ENCODE data around the gene CPA3.

CPA3 gene

GRCh38 chr3:148865049-148865448 lies at the start of gene CPA3:
CPA3 (plus strand) TSS chr3:148865296; CDS start chr3:148865308, 12 bp downstream.
- DNase-seq: peak; percentile 45 to 47

GRCh38 chr3:148815316-148816110 lies 49.6 kb upstream of the CPA3 start:
- DNase-seq: no peak

GRCh38 chr3:148816427-148816826 lies 48.7 kb upstream of the CPA3 start:
- no peak for DNase-seq

- no peak for DNase-seq
These were observed 48.0 kb upstream of the CPA3 start for GRCh38 chr3:148816981-148817525.

GRCh38 chr3:148820361-148821245 lies 44.5 kb upstream of the CPA3 start:
- DNase-seq: no peak

- DNase-seq: no peak
These were observed 42.1 kb upstream of the CPA3 start for GRCh38 chr3:148823026-148823425.

GRCh38 chr3:148825476-148825875 lies 39.6 kb upstream of the CPA3 start:
- no peak for DNase-seq

GRCh38 chr3:148827585-148827984 lies 37.5 kb upstream of the CPA3 start, which contains the start of gene CPB1:
CPB1 (plus strand) TSS chr3:148827811; CDS start chr3:148827824, 13 bp downstream.
- DNase-seq: no peak

- DNase-seq: no peak
These were observed 36.9 kb upstream of the CPA3 start for GRCh38 chr3:148828136-148828690.

- DNase-seq: no peak
These were observed 35.2 kb upstream of the CPA3 start for GRCh38 chr3:148829926-148830325.

- no peak for DNase-seq
These were observed 31.9 kb upstream of the CPA3 start for GRCh38 chr3:148833223-148833622.

- DNase-seq: no peak
These were observed 25.3 kb upstream of the CPA3 start for GRCh38 chr3:148839805-148840204.

GRCh38 chr3:148840451-148840850 lies 24.6 kb upstream of the CPA3 start:
- no peak for DNase-seq

- no peak for DNase-seq
These were observed 19.2 kb upstream of the CPA3 start for GRCh38 chr3:148845756-148846395.

GRCh38 chr3:148847351-148847750 lies 17.7 kb upstream of the CPA3 start:
- no peak for DNase-seq

GRCh38 chr3:148848410-148848809 lies 16.7 kb upstream of the CPA3 start:
- DNase-seq: no peak

- DNase-seq: no peak
These were observed 12.7 kb upstream of the CPA3 start for GRCh38 chr3:148852271-148852992.

- DNase-seq: no peak
These were observed 12.0 kb upstream of the CPA3 start for GRCh38 chr3:148853076-148853475.

- DNase-seq: no peak
These were observed 11.0 kb upstream of the CPA3 start for GRCh38 chr3:148854061-148854460.

- no peak for DNase-seq
These were observed 8.7 kb upstream of the CPA3 start for GRCh38 chr3:148856384-148856783.

GRCh38 chr3:148857316-148857715 lies 7.8 kb upstream of the CPA3 start:
- no peak for DNase-seq

- DNase-seq: peak; percentile 61 to 72
These were observed 3.7 kb upstream of the CPA3 start for GRCh38 chr3:148861277-148861869.
